H1 (cell line): ENCODE measurements around the gene HOXD11. TPM values are rescaled to one million over a fixed set of nuclear protein-coding genes. Genes with fewer than 3 reads are reported as not detected.

Experiments
- CREB1 ChIP-seq: IDR thresholded peaks from 2 replicates; pipeline ENCODE4 v1.6.1; 2012; ENCODE audit warnings: inconsistent platforms
- CTCF ChIP-seq, 3 experiments: IDR thresholded peaks; 1 replicate in 2 of 3; 2 replicates in 1 of 3; pipeline versions ENCODE4 v1.5.1 to v1.6.1; 2011; ENCODE audit warnings: low read length in 3 of 3, mild to moderate bottlenecking in 3 of 3, inconsistent platforms in 2 of 3, low read depth in 1 of 3, moderate library complexity in 1 of 3; ENCODE audit not compliant: insufficient read depth in 1 of 3; ENCODE audit errors: control extremely low read depth in 1 of 3
- EZH2 ChIP-seq: fragments of 200-600 bp; sonication (generic); IDR thresholded peaks from 2 replicates; pipeline ENCODE4 v1.7.1; 2012; ENCODE audit warnings: low read depth, mild to moderate bottlenecking, moderate library complexity, low read length, inconsistent platforms; ENCODE audit not compliant: severe bottlenecking
- RAD21 ChIP-seq, 2 experiments: IDR thresholded peaks in 1 of 2; conservative IDR thresholded peaks in 1 of 2; 2 replicates each; pipeline ENCODE4 v1.6.1; 2011; ENCODE audit warnings: low read depth in 2 of 2, low read length in 2 of 2, improper control_type of control experiment in 1 of 2, inconsistent platforms in 1 of 2, mild to moderate bottlenecking in 1 of 2, moderate library complexity in 1 of 2
- SP1 ChIP-seq: IDR thresholded peaks from 2 replicates; pipeline ENCODE4 v1.6.1; 2011; ENCODE audit warnings: low read depth, low read length
- TEAD4 ChIP-seq: IDR thresholded peaks from 2 replicates; pipeline ENCODE4 v1.6.1; 2012; ENCODE audit warnings: low read depth, low read length, inconsistent platforms, mixed read lengths
- polyA plus RNA-seq, 7 experiments: library from polyadenylated mRNA; depleted of rRNA in 3 of 7; stranded (reverse) in 5 of 7; unstranded in 2 of 7; fragments of >200 nt in 5 of 7; fragments of 200-250 nt in 2 of 7; gene quantifications; 1 replicate in 5 of 7; 2 replicates in 1 of 7; 4 replicates in 1 of 7; pipeline versions ENCODE4 v1.2.1 to v1.2.3, GENCODE V29; 2011 to 2013; ENCODE audit warnings: missing spikeins in 2 of 7, mixed read lengths in 2 of 7
- total RNA-seq: library from RNA; stranded (reverse); fragmentation: NEBNext Ultra II Directional; extraction: Animal tissue kit (Norgen Biotek cat#: 25700); gene quantifications from 2 replicates; pipeline ENCODE4 v1.2.1, GENCODE V29; 2021

The HOXD11 gene
- total and polyA plus RNA-seq, 2 of the 8 experiments (the other 6 are each of a cell fraction or from before 2014, with no cell fraction given) = not detected

- TF ChIP-seq SP1 (peak; percentile 31; the same call in 1 of the 2 replicates), RAD21 (IDR thresholded peaks at IDR 0.05 in 1 of 2, conservative IDR thresholded peaks at IDR 0.05 in 1 of 2; ENCODE audit: low read depth in 2 of 2, low read length in 2 of 2) (peak; percentile 29 to 46; a peak in 3 of 4 replicates), EZH2 (no peak), CTCF (IDR thresholded peaks at IDR 0.05; ENCODE audit: control extremely low read depth in 1 of 3, insufficient read depth in 1 of 3, low read depth in 1 of 3, low read length in 3 of 3) (peak; percentile 73 to 91 (median 86)), CREB1 (no peak), TEAD4 (peak; percentile 69; the same call in 1 of the 2 replicates)
Observed at GRCh38 chr2:176111309-176111663, 4.2 kb downstream of the HOXD11 start (continued).
